HG02623 (cell line): ENCODE data around the gene CDKN2C.
"Not testable (repeated sequence)": the region's sequence is repeated elsewhere in the genome, so short reads cannot be mapped to it uniquely, and the experiment has no call there.

Experiments
- ATAC-seq: cut with Tn5 transposase; IDR thresholded peaks from one replicate; pipeline ENCODE4 v1.9.1; 2021; ENCODE audit warnings: moderate library complexity; ENCODE audit not compliant: unreplicated experiment

The CDKN2C gene

GRCh38 chr1:50969611-50970508, at the start of gene CDKN2C:
Gene CDKN2C, plus strand, starts transcription at chr1:50970245. Its CDS starts 124 bp downstream, at chr1:50970369.
- ATAC-seq: peak; percentile 25

- ATAC-seq: no peak
These were observed 49.6 kb upstream of the CDKN2C start for GRCh38 chr1:50920409-50920808.

- ATAC-seq: no peak
These were observed 49.0 kb upstream of the CDKN2C start for GRCh38 chr1:50921029-50921428.

GRCh38 chr1:50923564-50923963, 46.5 kb upstream of the CDKN2C start:
- ATAC-seq: no peak

- ATAC-seq: no peak
These were observed 40.6 kb upstream of the CDKN2C start for GRCh38 chr1:50929376-50929958.

- no peak for ATAC-seq
These were observed 39.9 kb upstream of the CDKN2C start for GRCh38 chr1:50930193-50930592.

GRCh38 chr1:50930965-50931737, 38.9 kb upstream of the CDKN2C start:
- no peak for ATAC-seq

- ATAC-seq: not testable (repeated sequence)
These were observed 38.0 kb upstream of the CDKN2C start for GRCh38 chr1:50932043-50932442.

GRCh38 chr1:50933770-50934169, 36.3 kb upstream of the CDKN2C start:
- ATAC-seq: not testable (repeated sequence)

GRCh38 chr1:50934838-50935237, 35.2 kb upstream of the CDKN2C start:
- ATAC-seq: no peak

GRCh38 chr1:50935276-50935675, 34.8 kb upstream of the CDKN2C start:
- ATAC-seq: not testable (repeated sequence)

GRCh38 chr1:50936321-50936720, 33.7 kb upstream of the CDKN2C start:
- no peak for ATAC-seq

GRCh38 chr1:50940291-50940690, 29.8 kb upstream of the CDKN2C start:
- ATAC-seq: no peak

- no peak for ATAC-seq
These were observed 27.7 kb upstream of the CDKN2C start for GRCh38 chr1:50942334-50942733.

GRCh38 chr1:50949286-50949982, 20.6 kb upstream of the CDKN2C start:
- no peak for ATAC-seq

GRCh38 chr1:50950396-50950795, 19.6 kb upstream of the CDKN2C start:
- ATAC-seq: no peak

- not testable (repeated sequence) for ATAC-seq
These were observed 17.5 kb upstream of the CDKN2C start for GRCh38 chr1:50952566-50952965.

- ATAC-seq: no peak
These were observed 14.9 kb upstream of the CDKN2C start for GRCh38 chr1:50955116-50955515.

GRCh38 chr1:50959303-50959912, 10.6 kb upstream of the CDKN2C start:
- ATAC-seq: peak; percentile 5
